ELF-1 (cell line): ENCODE measurements around the gene ADAM33.

ENCODE experiments used
- DNase-seq: peaks from one replicate; pipeline ENCODE4 v3.0.0-alpha.2; 2016; ENCODE audit warnings: low read depth, low spot score

Gene ADAM33

GRCh38 chr20:3710011-3710466 is 28.2 kb upstream of the ADAM33 start:
- no peak for DNase-seq

- no peak for DNase-seq
These were observed 25.7 kb upstream of the ADAM33 start for GRCh38 chr20:3707508-3707899.

- no peak for DNase-seq
These were observed 25.1 kb upstream of the ADAM33 start for GRCh38 chr20:3706774-3707507.

GRCh38 chr20:3705970-3706739 is 24.3 kb upstream of the ADAM33 start:
- no peak for DNase-seq

GRCh38 chr20:3705491-3705969 is 23.7 kb upstream of the ADAM33 start:
- DNase-seq: no peak

- no peak for DNase-seq
These were observed 22.3 kb upstream of the ADAM33 start for GRCh38 chr20:3704087-3704486.

- no peak for DNase-seq
These were observed 21.0 kb upstream of the ADAM33 start for GRCh38 chr20:3702611-3703391.

- DNase-seq: no peak
These were observed 19.5 kb upstream of the ADAM33 start for GRCh38 chr20:3701061-3701998.

GRCh38 chr20:3699037-3699436 is 17.2 kb upstream of the ADAM33 start:
- DNase-seq: no peak

GRCh38 chr20:3698591-3699001 is 16.8 kb upstream of the ADAM33 start:
- DNase-seq: no peak

- peak; percentile 83 for DNase-seq
These were observed 15.9 kb upstream of the ADAM33 start for GRCh38 chr20:3697588-3698305.

GRCh38 chr20:3696745-3697587 is 15.2 kb upstream of the ADAM33 start:
- no peak for DNase-seq

GRCh38 chr20:3696200-3696599 is 14.4 kb upstream of the ADAM33 start:
- DNase-seq: no peak

- DNase-seq: no peak
These were observed 13.1 kb upstream of the ADAM33 start for GRCh38 chr20:3694864-3695263.

- no peak for DNase-seq
These were observed 11.6 kb upstream of the ADAM33 start for GRCh38 chr20:3693376-3693775.

- no peak for DNase-seq
These were observed 11.0 kb upstream of the ADAM33 start for GRCh38 chr20:3692706-3693294.

GRCh38 chr20:3691897-3692296 is 10.1 kb upstream of the ADAM33 start:
- DNase-seq: no peak

GRCh38 chr20:3691306-3691705 is 9.5 kb upstream of the ADAM33 start:
- no peak for DNase-seq

GRCh38 chr20:3690413-3690812 is 8.6 kb upstream of the ADAM33 start:
- DNase-seq: no peak
